HG02938 (cell line): ENCODE measurements around the gene AHNAK2.
A peak's percentile ranks its signal among the peaks of the same experiment; 100 is the strongest.

Experiments
- ATAC-seq: cut with Tn5 transposase; IDR thresholded peaks from one replicate; pipeline ENCODE4 v1.9.1; 2021; ENCODE audit warnings: mild to moderate bottlenecking, moderate library complexity; ENCODE audit not compliant: unreplicated experiment

AHNAK2 gene

DNA sequence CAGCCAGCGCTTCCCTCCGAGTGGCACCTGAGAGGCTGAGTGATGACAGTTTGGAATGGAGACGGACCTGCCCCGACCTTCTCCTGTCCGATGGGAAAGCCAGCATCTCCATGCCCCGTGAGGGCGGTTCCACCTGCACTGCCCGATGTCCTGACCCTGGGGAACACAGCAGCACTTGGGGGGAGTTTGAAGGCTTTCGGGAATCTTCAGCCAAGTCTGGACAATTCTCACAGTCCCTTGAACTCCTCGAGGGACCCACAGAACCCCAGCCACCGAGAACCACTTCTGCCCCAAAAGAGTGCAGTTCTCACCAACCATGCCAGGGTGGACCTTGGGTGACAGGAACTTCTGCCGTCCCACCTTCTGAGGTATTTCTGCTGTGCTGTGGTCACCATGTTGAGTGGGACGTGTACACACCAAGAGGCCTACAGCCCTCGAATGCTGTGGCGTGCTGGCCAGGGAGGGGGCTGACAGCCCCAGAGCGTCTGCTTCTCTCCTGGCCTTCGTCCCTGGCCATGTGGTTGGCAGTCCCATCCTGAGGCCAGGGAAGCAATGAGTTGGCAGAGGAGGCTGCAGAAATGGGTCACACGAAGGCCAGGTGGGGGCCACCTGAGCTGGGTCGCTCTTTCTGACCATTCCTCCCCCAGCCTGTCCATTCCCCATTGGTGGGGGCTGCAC is 8.5 kb upstream of the AHNAK2 start:
- ATAC-seq: no peak

- ATAC-seq: peak; percentile 81
Measured at GRCh38 chr14:104985675-104986486, 7.7 kb upstream of the AHNAK2 start, which contains the start of gene CLBA1. Gene CLBA1 (plus strand): TSS chr14:104985788. CDS start chr14:104986432, 644 bp downstream.

GRCh38 chr14:104984056-104984894 is 6.1 kb upstream of the AHNAK2 start:
- ATAC-seq: no peak

- ATAC-seq: no peak
Measured at GRCh38 chr14:104983231-104983721, 5.1 kb upstream of the AHNAK2 start.

GRCh38 chr14:104982548-104983230 is 4.5 kb upstream of the AHNAK2 start:
- no peak for ATAC-seq

DNA sequence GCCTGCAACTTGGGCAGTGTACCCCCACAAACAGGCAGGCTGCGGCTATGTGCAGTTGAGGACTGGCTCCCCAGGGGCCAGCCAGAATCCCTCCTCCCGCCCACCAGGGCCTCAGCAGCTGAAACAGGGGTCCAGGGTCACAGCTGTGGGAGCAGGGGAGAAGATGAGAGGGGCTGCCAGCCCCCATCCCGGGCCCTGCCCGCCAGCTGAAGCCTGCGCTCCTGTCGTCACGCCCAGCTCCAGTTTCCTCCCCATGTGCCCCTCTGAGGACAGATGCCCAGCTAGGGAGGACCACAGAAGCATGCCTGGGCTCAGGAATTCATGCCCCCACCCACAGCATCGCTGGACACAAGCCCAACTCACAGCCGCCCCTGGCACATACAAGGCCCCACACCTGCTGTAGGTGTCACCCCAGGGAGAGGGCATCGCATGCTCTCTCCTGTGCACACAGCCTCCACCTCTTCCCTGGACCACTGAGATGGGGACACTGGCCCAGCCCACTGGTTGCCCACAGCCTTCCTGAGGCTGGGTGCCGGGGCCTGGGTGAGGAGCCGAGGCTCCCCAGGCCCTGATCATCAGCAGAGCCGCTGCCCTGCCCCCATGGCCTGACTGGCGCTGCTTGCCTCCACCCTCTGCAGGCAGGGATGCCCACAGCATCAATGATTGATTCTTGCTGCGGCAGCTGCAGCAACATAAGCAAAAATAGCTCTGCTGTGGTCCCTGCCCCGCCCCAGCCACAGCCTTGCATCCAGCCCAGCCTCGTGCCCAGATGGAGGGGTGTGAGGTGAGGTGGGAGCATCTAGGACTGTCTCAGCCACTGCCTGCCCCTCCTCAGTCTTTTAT is 3.7 kb upstream of the AHNAK2 start:
- ATAC-seq: no peak

DNA sequence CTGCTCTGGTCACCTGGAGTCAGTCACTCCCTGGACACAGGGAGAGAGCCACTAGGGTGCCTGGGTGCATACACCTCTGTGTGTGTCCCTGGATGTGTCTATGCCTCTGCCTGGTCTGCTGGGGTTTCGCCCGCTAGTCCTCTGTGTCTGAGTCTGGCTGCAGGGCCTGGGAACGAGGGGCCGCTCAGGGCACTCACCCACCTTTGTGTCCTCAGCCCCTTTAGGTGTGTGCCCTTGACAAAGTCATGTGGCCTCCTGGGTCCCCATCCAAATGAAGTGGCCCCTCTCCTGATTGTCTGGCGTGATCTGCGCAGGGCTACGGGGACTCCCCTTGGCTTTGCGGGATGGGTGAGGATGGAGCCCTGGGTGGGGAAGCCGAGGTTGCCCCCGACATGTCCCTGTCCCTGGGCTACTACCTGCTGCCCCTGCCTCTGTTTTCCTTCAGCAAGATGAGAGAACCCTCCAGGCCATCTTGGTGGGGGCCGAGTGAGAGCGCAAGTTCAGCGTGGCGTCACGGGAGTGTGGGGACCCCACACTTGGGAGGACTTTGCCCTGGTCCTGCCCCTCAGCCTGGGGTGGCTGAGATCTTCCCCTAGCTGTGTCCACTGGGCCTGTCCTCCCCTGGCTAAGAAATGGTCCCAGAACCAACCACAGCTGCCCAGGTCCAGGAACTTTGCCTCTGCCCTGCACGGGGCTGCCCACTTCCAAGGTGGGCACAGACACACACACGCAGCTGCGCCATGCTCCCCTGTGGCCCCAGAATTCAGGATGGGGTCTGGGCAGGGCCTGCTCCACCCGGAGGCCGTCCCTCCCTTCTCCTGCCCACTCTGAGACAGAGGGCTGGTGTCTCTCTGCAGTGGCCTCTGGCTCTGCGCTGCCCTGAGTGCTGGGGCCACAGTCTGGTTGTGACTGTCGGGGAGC is 2.7 kb upstream of the AHNAK2 start:
- ATAC-seq: no peak

DNA sequence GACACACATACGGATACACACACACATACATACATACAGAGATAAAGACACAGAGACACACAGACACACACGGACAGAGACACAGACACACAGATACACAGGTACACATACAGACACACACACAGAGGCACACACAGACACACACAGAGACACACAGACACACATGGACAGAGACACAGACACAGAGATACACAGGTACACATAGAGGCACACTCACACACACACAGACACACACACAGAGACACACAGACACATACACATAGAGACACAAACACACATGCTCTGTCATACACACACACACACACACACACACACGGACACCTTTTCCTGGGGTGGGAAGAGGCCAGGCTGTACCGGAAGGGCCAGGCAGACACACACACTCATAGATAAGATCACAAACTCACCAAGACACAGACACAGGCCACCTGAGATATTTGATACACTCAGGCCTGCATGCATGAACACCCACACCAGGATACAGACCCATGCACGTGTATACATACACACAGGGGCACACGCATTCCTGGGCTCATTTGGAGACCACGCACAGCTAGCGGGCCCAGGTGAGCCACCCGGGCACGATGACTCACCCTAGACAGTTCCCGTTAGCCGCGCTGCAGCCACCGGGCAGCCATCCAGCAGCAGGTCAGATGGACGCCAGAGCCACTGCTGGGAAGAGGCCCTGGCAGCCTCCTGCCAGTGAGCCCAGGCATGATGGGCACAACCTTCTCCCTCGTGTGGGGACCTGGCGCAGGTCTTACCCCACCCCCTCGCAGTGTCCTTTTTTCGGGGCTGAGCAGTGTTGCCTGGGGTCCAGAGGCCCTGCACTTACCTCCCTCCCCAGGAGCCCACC is 1.8 kb upstream of the AHNAK2 start:
- ATAC-seq: no peak

DNA sequence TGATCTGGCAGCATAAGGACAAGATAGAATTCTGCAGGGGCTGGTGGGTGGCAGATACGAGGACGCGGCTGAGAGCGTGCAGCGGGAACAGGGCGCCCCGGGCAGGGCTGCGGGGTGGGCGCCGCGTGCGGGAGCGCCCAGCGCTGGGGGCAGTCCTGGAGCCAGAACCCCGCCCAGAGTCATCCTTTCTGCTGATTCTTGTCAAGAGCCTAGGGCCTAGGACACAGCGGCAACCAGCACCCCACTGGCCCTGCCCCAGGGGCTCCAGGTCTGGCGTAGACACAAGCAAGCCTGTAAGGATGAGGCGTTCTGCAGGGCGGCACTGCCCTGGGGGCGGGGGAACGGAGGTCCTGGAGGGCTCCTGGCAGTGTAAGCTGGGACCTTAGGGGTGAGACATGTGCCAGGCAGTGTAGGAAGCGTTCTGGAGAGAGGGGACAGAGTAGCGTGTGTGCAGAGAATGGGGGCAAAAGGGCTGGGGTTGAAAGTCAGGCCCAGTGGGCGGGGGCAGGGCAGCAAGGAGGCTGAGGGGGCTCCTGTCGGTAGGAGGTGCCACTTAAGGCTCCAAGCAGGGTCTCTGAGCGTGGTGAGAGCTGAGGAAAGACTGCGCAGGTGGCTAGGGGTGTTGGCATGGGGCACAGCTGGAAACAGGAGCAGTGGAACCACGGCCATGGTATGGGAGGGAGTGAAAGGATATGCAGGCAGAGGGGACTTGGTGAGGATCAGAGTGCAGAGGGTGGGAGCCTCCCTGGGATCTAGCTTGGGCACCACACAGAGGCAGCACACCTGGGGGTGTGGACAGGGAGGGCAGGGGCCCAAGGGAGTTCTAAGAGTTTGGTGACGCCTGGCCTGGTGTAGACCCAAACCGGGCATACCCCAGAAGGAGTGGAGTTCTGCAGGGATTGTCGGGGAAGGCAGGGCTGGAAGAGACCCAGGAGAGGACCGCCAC is 845 bp upstream of the AHNAK2 start:
- no peak for ATAC-seq

GRCh38 chr14:104977008-104977680 is 1.0 kb downstream of the AHNAK2 start:
- no peak for ATAC-seq

DNA sequence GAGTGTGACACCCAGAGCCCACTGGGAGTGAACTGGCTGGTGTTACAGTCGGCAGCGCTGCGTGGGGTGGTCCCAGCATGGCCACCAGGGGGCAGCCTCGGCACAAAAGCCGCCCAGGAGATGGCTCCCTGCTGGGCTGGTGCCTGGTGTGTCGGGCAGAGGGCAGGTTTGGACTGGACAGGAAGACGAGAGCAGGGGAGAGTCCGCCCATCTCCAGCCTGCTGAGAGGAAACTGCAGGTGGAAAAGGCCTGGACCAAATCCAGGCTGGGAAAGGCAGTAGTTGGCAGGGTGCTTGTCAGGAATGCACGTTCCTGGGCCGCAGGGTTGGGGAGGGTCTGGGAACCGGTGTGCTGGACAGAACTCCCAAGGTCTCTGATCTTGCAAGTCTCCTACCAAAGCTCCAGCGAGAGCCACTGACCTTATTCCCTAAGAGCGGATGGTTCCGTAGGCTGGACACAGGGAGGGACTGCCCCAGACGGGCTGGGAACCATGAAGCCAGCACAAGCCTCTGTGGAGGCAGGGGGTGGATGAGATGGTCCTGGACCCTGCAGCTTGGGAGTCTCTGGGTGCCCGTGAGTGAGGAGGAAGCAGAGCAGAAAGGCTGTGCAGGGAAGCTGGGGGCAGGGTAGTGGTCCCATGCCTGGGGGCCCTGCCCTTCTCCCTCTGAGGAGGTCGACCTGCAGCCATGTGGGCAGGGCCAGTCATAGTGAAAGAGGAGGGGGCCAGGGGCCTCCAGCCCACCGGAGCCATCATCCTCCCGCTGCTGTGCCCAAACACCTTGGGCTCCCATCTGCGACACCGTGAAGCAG is 1.8 kb downstream of the AHNAK2 start:
- no peak for ATAC-seq

DNA sequence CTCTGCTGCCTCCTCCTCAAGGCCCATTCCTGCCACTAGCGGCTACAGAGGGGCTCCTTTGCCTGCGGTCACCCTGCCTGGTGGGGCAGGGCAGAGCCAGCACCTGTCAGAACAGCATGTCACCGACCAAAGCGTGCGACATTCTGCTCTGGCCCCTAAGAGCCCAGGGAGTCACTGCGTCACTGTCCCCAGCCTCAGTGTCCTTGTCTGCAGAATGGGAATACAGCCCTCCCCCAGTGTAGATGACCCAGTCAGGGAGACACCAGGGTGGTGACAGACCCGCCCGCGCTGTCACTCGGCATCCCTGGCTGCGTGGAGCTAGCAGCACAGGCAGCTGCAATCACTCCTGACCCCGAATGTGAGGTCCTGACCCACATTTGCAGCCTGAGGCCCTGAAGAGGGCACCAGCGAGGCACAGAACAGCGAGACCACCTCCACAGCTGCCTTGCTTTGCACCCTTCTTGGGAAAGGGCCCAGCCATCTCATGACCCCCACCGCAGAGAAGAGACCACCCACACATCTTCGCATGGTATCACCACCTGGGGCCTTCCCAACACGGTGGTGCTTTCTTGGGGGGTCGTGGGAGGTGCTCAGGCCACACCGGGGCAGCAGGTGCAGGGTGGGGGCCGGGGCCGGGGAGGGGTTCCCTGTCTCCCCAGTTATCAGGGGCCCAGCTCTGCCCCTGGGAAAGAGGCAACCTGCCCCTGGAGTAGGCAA is 2.5 kb downstream of the AHNAK2 start:
- no peak for ATAC-seq

DNA sequence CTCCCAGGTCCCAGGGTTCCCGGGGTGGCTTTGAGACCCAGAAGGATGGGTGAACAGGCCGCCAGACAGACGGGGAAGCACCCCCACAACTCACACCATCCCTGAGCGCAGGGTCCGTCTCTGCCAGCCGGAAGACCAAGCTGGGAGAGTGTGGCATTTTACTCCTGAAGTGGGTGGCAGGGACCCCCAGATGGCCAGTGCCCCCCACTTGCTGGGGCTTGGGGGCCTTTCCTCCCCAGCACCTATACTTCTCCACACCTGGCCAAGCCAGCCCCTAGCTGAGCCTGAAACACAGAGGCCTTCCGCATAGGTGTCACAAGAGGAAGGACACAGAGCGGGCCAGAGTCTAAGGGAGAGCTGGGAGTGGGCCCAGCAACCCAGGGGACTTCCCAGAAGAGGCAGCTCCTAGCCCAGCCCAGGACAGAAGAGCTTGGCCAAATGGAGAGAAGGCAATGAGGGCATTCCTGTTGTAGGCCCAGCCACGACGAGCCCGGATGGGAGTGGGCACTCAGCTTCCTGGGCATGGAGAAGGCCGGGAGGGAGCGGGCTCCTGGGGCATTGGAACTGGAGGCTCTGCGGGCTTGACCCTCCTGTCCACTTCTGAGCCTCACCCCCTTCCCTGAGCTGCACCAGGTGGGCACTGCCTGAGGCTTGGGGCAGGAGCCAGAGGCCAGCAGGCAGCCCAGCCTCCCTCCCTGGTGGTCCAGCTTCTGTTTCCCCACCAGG is 3.3 kb downstream of the AHNAK2 start:
- no peak for ATAC-seq

GRCh38 chr14:104974146-104974541 is 4.0 kb downstream of the AHNAK2 start:
- no peak for ATAC-seq
